DND-41 (cell line): ENCODE results near the gene BCR.
A peak's percentile ranks its signal among the peaks of the same experiment; 100 is the strongest.

Experiments
- ATAC-seq: fragments of 200-7000 bp; cut with Tn5 transposase; 3 replicates; pipeline ENCODE4 v1.9.1; 2021; ENCODE audit warnings: low read depth; ENCODE audit not compliant: insufficient read depth
- DNase-seq: peaks from one replicate; pipeline ENCODE4 v3.0.0-alpha.2; 2020
- H2AFZ ChIP-seq: 2 replicates; pipeline ENCODE4 v1.6.0; 2012; ENCODE audit warnings: low read depth, low read length
- H3K27ac ChIP-seq: 2 replicates; pipeline ENCODE4 v1.5.1; 2012; ENCODE audit warnings: low read length, inconsistent platforms
- H3K27me3 ChIP-seq: fragments of 200-600 bp; sonication (generic); 2 replicates; pipeline ENCODE4 v1.6.0; 2012; ENCODE audit warnings: low read length, mild to moderate bottlenecking, inconsistent platforms; ENCODE audit not compliant: insufficient read depth, poor library complexity
- H3K36me3 ChIP-seq: 2 replicates; pipeline ENCODE4 v1.5.1; 2012; ENCODE audit warnings: low read length, inconsistent platforms; ENCODE audit not compliant: insufficient read depth
- H3K4me1 ChIP-seq: 2 replicates; pipeline ENCODE4 v1.5.1; 2012; ENCODE audit warnings: mild to moderate bottlenecking, low read length; ENCODE audit not compliant: insufficient read depth
- H3K4me2 ChIP-seq: 2 replicates; pipeline ENCODE4 v1.6.0; 2012; ENCODE audit warnings: mild to moderate bottlenecking, moderate library complexity, low read length, inconsistent platforms; ENCODE audit not compliant: insufficient read depth
- H3K4me3 ChIP-seq, 2 experiments: fragments of 200-600 bp in 1 of 2; shearing (Covaris generic) in 1 of 2; 2 replicates each; pipeline ENCODE4 v1.5.1; 2012 to 2016; ENCODE audit warnings: inconsistent platforms in 2 of 2, low read length in 2 of 2, mild to moderate bottlenecking in 2 of 2, low read depth in 1 of 2, moderate library complexity in 1 of 2
- H3K79me2 ChIP-seq: 2 replicates; pipeline ENCODE4 v1.6.0; 2012; ENCODE audit warnings: low read length, inconsistent platforms; ENCODE audit not compliant: insufficient read depth
- H3K9ac ChIP-seq: 2 replicates; pipeline ENCODE4 v1.6.0; 2012; ENCODE audit warnings: low read depth, mild to moderate bottlenecking, inconsistent platforms, low read length, moderate library complexity
- H3K9me3 ChIP-seq: 2 replicates; pipeline ENCODE4 v1.5.1; 2012; ENCODE audit warnings: low read length, moderate library complexity, mild to moderate bottlenecking, inconsistent platforms; ENCODE audit not compliant: insufficient read depth, severe bottlenecking
- H4K20me1 ChIP-seq: 2 replicates; pipeline ENCODE4 v1.6.0; 2012; ENCODE audit warnings: low read length; ENCODE audit not compliant: insufficient read depth
- EZH2 ChIP-seq: IDR thresholded peaks from 3 replicates; pipeline ENCODE4 v1.6.1; 2012; ENCODE audit warnings: borderline replicate concordance, low read depth, mild to moderate bottlenecking, moderate library complexity, low read length, inconsistent platforms; ENCODE audit not compliant: severe bottlenecking
- TF ChIP-seq, protein P1 (sequence below): IDR thresholded peaks from 2 replicates; pipeline ENCODE4 v1.5.1; 2012; ENCODE audit warnings: borderline replicate concordance, low read length, moderate library complexity, mild to moderate bottlenecking; ENCODE audit not compliant: poor library complexity, severe bottlenecking; ENCODE audit errors: extremely low read depth

The BCR gene

GRCh38 chr22:23142546-23143105, 37.7 kb upstream of the BCR start:
- H3K27me3 ChIP-seq, result no peaks in the 10 kb centered on the region
- H3K36me3 ChIP-seq, result no peaks in the 10 kb centered on the region
- H2AFZ ChIP-seq, result no peak overlapping the region
- no peaks in the 10 kb centered on the region for H4K20me1 ChIP-seq
- no peaks in the 10 kb centered on the region for H3K9me3 ChIP-seq
- 0 out of 4 replicates have a peak overlapping the region, but pooled peaks of 1 of the 2 experiments have one; percentile 29 for H3K4me3 ChIP-seq
- DNase-seq (no peak), ATAC-seq (no peak)
- H3K27ac ChIP-seq, result peak overlapping the region; percentile 64; the same call in 1 of the 2 replicates
- no peak for TF ChIP-seq EZH2
- TF ChIP-seq, protein P1, sequence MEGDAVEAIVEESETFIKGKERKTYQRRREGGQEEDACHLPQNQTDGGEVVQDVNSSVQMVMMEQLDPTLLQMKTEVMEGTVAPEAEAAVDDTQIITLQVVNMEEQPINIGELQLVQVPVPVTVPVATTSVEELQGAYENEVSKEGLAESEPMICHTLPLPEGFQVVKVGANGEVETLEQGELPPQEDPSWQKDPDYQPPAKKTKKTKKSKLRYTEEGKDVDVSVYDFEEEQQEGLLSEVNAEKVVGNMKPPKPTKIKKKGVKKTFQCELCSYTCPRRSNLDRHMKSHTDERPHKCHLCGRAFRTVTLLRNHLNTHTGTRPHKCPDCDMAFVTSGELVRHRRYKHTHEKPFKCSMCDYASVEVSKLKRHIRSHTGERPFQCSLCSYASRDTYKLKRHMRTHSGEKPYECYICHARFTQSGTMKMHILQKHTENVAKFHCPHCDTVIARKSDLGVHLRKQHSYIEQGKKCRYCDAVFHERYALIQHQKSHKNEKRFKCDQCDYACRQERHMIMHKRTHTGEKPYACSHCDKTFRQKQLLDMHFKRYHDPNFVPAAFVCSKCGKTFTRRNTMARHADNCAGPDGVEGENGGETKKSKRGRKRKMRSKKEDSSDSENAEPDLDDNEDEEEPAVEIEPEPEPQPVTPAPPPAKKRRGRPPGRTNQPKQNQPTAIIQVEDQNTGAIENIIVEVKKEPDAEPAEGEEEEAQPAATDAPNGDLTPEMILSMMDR, result no peak
- H3K9ac ChIP-seq, result peak overlapping the region; percentile 19; the same call in 1 of the 2 replicates
- no peaks in the 10 kb centered on the region for H3K79me2 ChIP-seq
- H3K4me2 ChIP-seq, result peak overlapping the region; percentile 52
- peaks cover 38% of the 10 kb centered on the region for H3K4me1 ChIP-seq

- H3K4me1 ChIP-seq, result peaks cover 34% of the 10 kb centered on the region
- H3K36me3 ChIP-seq, result no peaks in the 10 kb centered on the region
- H2AFZ ChIP-seq, result no peak overlapping the region
- H3K79me2 ChIP-seq, result no peaks in the 10 kb centered on the region
- no peaks in the 10 kb centered on the region for H3K9me3 ChIP-seq
- TF ChIP-seq, protein P1, result no peak
- no peak for TF ChIP-seq EZH2
- no peak for DNase-seq
- no peak overlapping the region for H3K4me3 ChIP-seq
- H3K4me2 ChIP-seq, result no peak overlapping the region
- 0 out of 2 replicates have a peak overlapping the region, but pooled peaks have one; percentile 4 for H3K27ac ChIP-seq
- H3K27me3 ChIP-seq, result no peaks in the 10 kb centered on the region
- H4K20me1 ChIP-seq, result no peaks in the 10 kb centered on the region
- ATAC-seq, result no peak
- no peak overlapping the region for H3K9ac ChIP-seq
Observed at GRCh38 chr22:23143119-23143518, 37.2 kb upstream of the BCR start.

- H3K79me2 ChIP-seq, result no peaks in the 10 kb centered on the region
- no peak overlapping the region for H3K4me3 ChIP-seq
- H2AFZ ChIP-seq, result no peak overlapping the region
- no peak for TF ChIP-seq EZH2
- TF ChIP-seq, protein P1, result no peak
- peaks cover 20% of the 10 kb centered on the region for H3K4me1 ChIP-seq
- no peak overlapping the region for H3K4me2 ChIP-seq
- H3K27me3 ChIP-seq, result peaks cover 2% of the 10 kb centered on the region
- DNase-seq (no peak), ATAC-seq (no peak)
- H3K9me3 ChIP-seq, result no peaks in the 10 kb centered on the region
- no peak overlapping the region for H3K27ac ChIP-seq
- no peaks in the 10 kb centered on the region for H3K36me3 ChIP-seq
- H3K9ac ChIP-seq, result no peak overlapping the region
- no peaks in the 10 kb centered on the region for H4K20me1 ChIP-seq
Observed at GRCh38 chr22:23144432-23144831, 35.9 kb upstream of the BCR start.
